PC-9 (cell line): ENCODE data around the gene ANKRD36.
"Not testable (repeated sequence)": the region's sequence is repeated elsewhere in the genome, so short reads cannot be mapped to it uniquely, and the experiment has no call there.

Experiments used
- EZH2 ChIP-seq: fragments of 200-600 bp; sonication (generic); IDR thresholded peaks from 2 replicates; pipeline ENCODE4 v1.8.0; 2017; ENCODE audit warnings: antibody characterized with exemption, low read depth
- TF ChIP-seq, protein P1 (sequence below): fragments of 200-600 bp; sonication (generic); conservative IDR thresholded peaks from 2 replicates; pipeline ENCODE4 v1.6.1; 2017; ENCODE audit warnings: mixed run types, antibody characterized with exemption, mild to moderate bottlenecking, moderate library complexity

DNA sequence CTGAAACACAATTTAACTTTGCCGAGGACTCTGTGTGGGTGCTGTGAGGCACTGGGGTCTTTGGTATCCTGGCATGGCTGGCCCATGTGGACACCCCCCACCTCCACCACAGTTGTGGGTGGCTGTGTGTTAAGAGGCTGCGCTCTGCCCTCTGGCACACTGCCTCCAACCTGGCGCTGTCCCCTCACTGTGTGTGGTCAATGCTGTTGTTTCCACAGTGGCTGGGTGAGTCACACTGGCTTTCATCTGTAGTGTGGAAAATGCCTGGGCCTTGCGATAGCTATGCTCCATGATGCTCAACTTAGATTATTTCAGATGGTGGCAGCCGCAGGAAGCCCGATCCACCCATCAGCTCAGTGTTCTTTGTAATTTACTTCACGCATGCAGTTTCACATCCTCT is 27.9 kb upstream of the ANKRD36 start:
- TF ChIP-seq, protein P1, sequence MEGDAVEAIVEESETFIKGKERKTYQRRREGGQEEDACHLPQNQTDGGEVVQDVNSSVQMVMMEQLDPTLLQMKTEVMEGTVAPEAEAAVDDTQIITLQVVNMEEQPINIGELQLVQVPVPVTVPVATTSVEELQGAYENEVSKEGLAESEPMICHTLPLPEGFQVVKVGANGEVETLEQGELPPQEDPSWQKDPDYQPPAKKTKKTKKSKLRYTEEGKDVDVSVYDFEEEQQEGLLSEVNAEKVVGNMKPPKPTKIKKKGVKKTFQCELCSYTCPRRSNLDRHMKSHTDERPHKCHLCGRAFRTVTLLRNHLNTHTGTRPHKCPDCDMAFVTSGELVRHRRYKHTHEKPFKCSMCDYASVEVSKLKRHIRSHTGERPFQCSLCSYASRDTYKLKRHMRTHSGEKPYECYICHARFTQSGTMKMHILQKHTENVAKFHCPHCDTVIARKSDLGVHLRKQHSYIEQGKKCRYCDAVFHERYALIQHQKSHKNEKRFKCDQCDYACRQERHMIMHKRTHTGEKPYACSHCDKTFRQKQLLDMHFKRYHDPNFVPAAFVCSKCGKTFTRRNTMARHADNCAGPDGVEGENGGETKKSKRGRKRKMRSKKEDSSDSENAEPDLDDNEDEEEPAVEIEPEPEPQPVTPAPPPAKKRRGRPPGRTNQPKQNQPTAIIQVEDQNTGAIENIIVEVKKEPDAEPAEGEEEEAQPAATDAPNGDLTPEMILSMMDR, result not testable (repeated sequence)
- not testable (repeated sequence) for TF ChIP-seq EZH2
